WTC11 (cell line): ENCODE results near the gene TRAF3IP3. TPM values are rescaled to one million over a fixed set of nuclear protein-coding genes. Genes with fewer than 3 reads are reported as not detected.

Experiments used
- ATAC-seq: fragments of 200-7000 bp; cut with Tn5 transposase; 2 replicates; pipeline ENCODE4 v1.10.0; 2021; ENCODE audit warnings: mild to moderate bottlenecking, moderate library complexity
- CTCF ChIA-PET: fragments of 300-600 bp; sonication (Branson Sonifier 250); formaldehyde crosslinking; loops from one replicate; lab custom pipeline; 2021; ENCODE audit warnings: antibody characterized with exemption; lab: Charles Lee
- POLR2A ChIA-PET: fragments of 350-600 bp; sonication (Branson Sonifier 250); formaldehyde crosslinking; loops from one replicate; lab custom pipeline; 2021; ENCODE audit warnings: antibody characterized with exemption; lab: Charles Lee
- DNase-seq: peaks from one replicate; pipeline ENCODE4 v3.0.0; 2021; ENCODE audit warnings: low spot score
- H3K27ac Mint-ChIP-seq: 2 replicates; pipeline ENCODE4 v1.8.0; 2021; ENCODE audit warnings: mixed read lengths
- H3K27me3 Mint-ChIP-seq: 2 replicates; pipeline ENCODE4 v1.8.0; 2021; ENCODE audit warnings: low read depth, mild to moderate bottlenecking, moderate library complexity, mixed read lengths
- H3K36me3 Mint-ChIP-seq: 2 replicates; pipeline ENCODE4 v1.8.0; 2021; ENCODE audit warnings: mixed read lengths
- H3K4me1 Mint-ChIP-seq: 2 replicates; pipeline ENCODE4 v1.8.0; 2022; ENCODE audit warnings: mixed read lengths
- H3K4me3 Mint-ChIP-seq: 2 replicates; pipeline ENCODE4 v1.8.0; 2021; ENCODE audit warnings: mild to moderate bottlenecking, moderate library complexity, mixed read lengths
- H3K9me3 Mint-ChIP-seq: 2 replicates; pipeline ENCODE4 v1.8.0; 2021; ENCODE audit warnings: mixed read lengths
- AFF4 ChIP-seq: sonication (generic); formaldehyde crosslinking; IDR thresholded peaks from 2 replicates; pipeline ENCODE4 v1.8.1; 2023; ENCODE audit warnings: mild to moderate bottlenecking, missing genetic modification reagents, borderline replicate concordance
- ARID4B ChIP-seq: sonication (generic); formaldehyde crosslinking; IDR thresholded peaks from 2 replicates; pipeline ENCODE4 v1.8.0; 2023; ENCODE audit warnings: missing genetic modification reagents, mild to moderate bottlenecking, borderline replicate concordance
- ATF2 ChIP-seq: sonication (generic); formaldehyde crosslinking; IDR thresholded peaks from 2 replicates; pipeline ENCODE4 v1.8.1; 2022; ENCODE audit warnings: low read depth, missing genetic modification reagents, borderline replicate concordance
- CREB1 ChIP-seq: sonication (generic); formaldehyde crosslinking; IDR thresholded peaks from 2 replicates; pipeline ENCODE4 v1.8.0; 2023; ENCODE audit warnings: mild to moderate bottlenecking, missing genetic modification reagents
- ERG ChIP-seq: fragments of 250-450 bp; sonication (Bioruptor Pico); IDR thresholded peaks from 2 replicates; pipeline ENCODE4 v1.8.0; 2021; ENCODE audit warnings: mild to moderate bottlenecking
- ESRRA ChIP-seq: sonication (generic); formaldehyde crosslinking; IDR thresholded peaks from 2 replicates; pipeline ENCODE4 v1.8.1; 2022; ENCODE audit warnings: mild to moderate bottlenecking, missing genetic modification reagents, borderline replicate concordance
- ETV6 ChIP-seq: sonication (generic); formaldehyde crosslinking; IDR thresholded peaks from 2 replicates; pipeline ENCODE4 v1.8.1; 2022; ENCODE audit warnings: mild to moderate bottlenecking, missing genetic modification reagents
- GTF2I ChIP-seq: fragments of 250-450 bp; sonication (Bioruptor Pico); conservative IDR thresholded peaks from 2 replicates; pipeline ENCODE4 v1.4.0; 2021; ENCODE audit warnings: mild to moderate bottlenecking
- MXD4 ChIP-seq: fragments of 250-450 bp; sonication (Bioruptor Pico); IDR thresholded peaks from 2 replicates; pipeline ENCODE4 v1.8.0; 2021; ENCODE audit warnings: mild to moderate bottlenecking, moderate library complexity, borderline replicate concordance
- NFATC4 ChIP-seq: fragments of 250-450 bp; sonication (Bioruptor Pico); IDR thresholded peaks from 2 replicates; pipeline ENCODE4 v1.9.0; 2021; ENCODE audit warnings: mild to moderate bottlenecking
- NFE2L1 ChIP-seq: sonication (generic); formaldehyde crosslinking; IDR thresholded peaks from 2 replicates; pipeline ENCODE4 v1.8.1; 2023; ENCODE audit warnings: missing genetic modification reagents
- SMAD3 ChIP-seq: sonication (generic); formaldehyde crosslinking; IDR thresholded peaks from 2 replicates; pipeline ENCODE4 v1.8.0; 2022; ENCODE audit warnings: missing genetic modification reagents, mild to moderate bottlenecking, borderline replicate concordance
- SP1 ChIP-seq: sonication (generic); formaldehyde crosslinking; conservative IDR thresholded peaks from 2 replicates; pipeline ENCODE4 v1.8.1; 2022; ENCODE audit warnings: missing genetic modification reagents
- TCF7 ChIP-seq: sonication (generic); formaldehyde crosslinking; IDR thresholded peaks from 2 replicates; pipeline ENCODE4 v1.8.0; 2022; ENCODE audit warnings: mild to moderate bottlenecking, low read depth, missing genetic modification reagents, moderate library complexity
- TEAD1 ChIP-seq: sonication (generic); formaldehyde crosslinking; IDR thresholded peaks from 2 replicates; pipeline ENCODE4 v1.8.0; 2022; ENCODE audit warnings: mild to moderate bottlenecking, missing genetic modification reagents
- TP53 ChIP-seq: sonication (generic); formaldehyde crosslinking; IDR thresholded peaks from 2 replicates; pipeline ENCODE4 v1.8.1; 2023; ENCODE audit warnings: mild to moderate bottlenecking, missing genetic modification reagents
- USF1 ChIP-seq: sonication (generic); formaldehyde crosslinking; IDR thresholded peaks from 2 replicates; pipeline ENCODE4 v1.8.0; 2022; ENCODE audit warnings: mild to moderate bottlenecking, missing genetic modification reagents
- ZBTB21 ChIP-seq: sonication (generic); formaldehyde crosslinking; IDR thresholded peaks from 2 replicates; pipeline ENCODE4 v1.8.1; 2023; ENCODE audit warnings: mild to moderate bottlenecking, missing genetic modification reagents, borderline replicate concordance
- ZNF138 ChIP-seq: sonication (generic); formaldehyde crosslinking; conservative IDR thresholded peaks from 2 replicates; pipeline ENCODE4 v1.8.1; 2022; ENCODE audit warnings: mild to moderate bottlenecking, moderate library complexity, missing genetic modification reagents
- ZNF263 ChIP-seq: sonication (generic); formaldehyde crosslinking; IDR thresholded peaks from 2 replicates; pipeline ENCODE4 v1.8.1; 2022; ENCODE audit warnings: low read depth, mild to moderate bottlenecking, moderate library complexity, missing genetic modification reagents
- ZNF281 ChIP-seq: sonication (generic); formaldehyde crosslinking; IDR thresholded peaks from 2 replicates; pipeline ENCODE4 v1.8.0; 2023; ENCODE audit warnings: mild to moderate bottlenecking, missing genetic modification reagents
- ZNF671 ChIP-seq: fragments of 250-450 bp; sonication (Bioruptor Pico); IDR thresholded peaks from 2 replicates; pipeline ENCODE4 v1.8.0; 2021; ENCODE audit warnings: mild to moderate bottlenecking
- total RNA-seq: library from RNA; stranded (reverse); gene quantifications from 3 replicates; pipeline ENCODE4 v1.2.3, GENCODE V29; 2021

TRAF3IP3 gene
- total RNA-seq, 1 experiment from 2014 or later: 0.74 TPM

- TF ChIP-seq ZNF281 (CRISPR knock-in tag): 0 out of 2 replicates have a peak, but pooled peaks have one; percentile 22
- TF ChIP-seq TEAD1: peak; percentile 84
- no peak; the same call in 1 of the 2 replicates for TF ChIP-seq SMAD3 (CRISPR knock-in tag)
- peak; percentile 65; the same call in 1 of the 2 replicates for TF ChIP-seq SP1
- no peak for TF ChIP-seq CREB1 (CRISPR knock-in tag)
- TF ChIP-seq NFATC4 (CRISPR knock-in tag): no peak
- TF ChIP-seq ZNF138 (CRISPR knock-in tag): no peak
- TF ChIP-seq USF1 (CRISPR knock-in tag): peak; percentile 93
Observed at GRCh38 chr1:209827384-209828262, 71.8 kb downstream of the TRAF3IP3 start, which contains the start of gene UTP25 (continued).

DNA sequence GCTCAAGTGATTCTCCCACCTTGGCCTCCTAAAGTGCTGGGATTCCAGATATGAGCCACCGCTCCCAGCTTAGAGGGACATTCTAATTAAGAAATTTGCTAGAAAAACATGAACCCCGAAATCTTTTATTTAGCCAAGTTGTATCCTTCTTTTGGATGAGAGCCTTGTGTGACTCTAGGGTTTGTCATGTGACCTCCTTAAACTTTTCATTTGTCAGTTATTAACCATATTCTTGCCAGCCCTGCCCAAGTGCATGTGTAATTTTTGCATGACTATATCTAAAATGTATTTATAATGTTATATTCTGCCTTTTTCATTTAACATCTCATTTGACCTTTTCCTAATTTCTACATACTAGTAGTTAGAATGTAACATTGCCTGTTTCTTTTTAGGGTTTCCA lies 73.9 kb downstream of the TRAF3IP3 start:
- H3K4me3 Mint-ChIP-seq: peak overlapping the region; percentile 60
- peaks cover under 1% of the 10 kb centered on the region; the same call in 1 of the 2 replicates for H3K27me3 Mint-ChIP-seq
- POLR2A ChIA-PET: no interaction called here
- no peak for DNase-seq
- no peaks in the 10 kb centered on the region for H3K9me3 Mint-ChIP-seq
- no peak overlapping the region for H3K27ac Mint-ChIP-seq
- CTCF ChIA-PET: no interaction called here
- H3K36me3 Mint-ChIP-seq: peaks cover 36% of the 10 kb centered on the region
- peaks cover 7% of the 10 kb centered on the region for H3K4me1 Mint-ChIP-seq
- no peak for ATAC-seq
- no peak for TF ChIP-seq ZNF263
- no peak for TF ChIP-seq ETV6 (CRISPR knock-in tag)
- no peak for TF ChIP-seq TP53
- TF ChIP-seq ZBTB21 (CRISPR knock-in tag): no peak
- no peak for TF ChIP-seq ATF2
- TF ChIP-seq AFF4 (CRISPR knock-in tag): no peak
- no peak for TF ChIP-seq ZNF671 (CRISPR knock-in tag)
- no peak for TF ChIP-seq NFATC4 (CRISPR knock-in tag)
- TF ChIP-seq ESRRA (CRISPR knock-in tag): no peak
- no peak for TF ChIP-seq MXD4 (CRISPR knock-in tag)
- no peak for TF ChIP-seq NFE2L1 (CRISPR knock-in tag)
- no peak for TF ChIP-seq TCF7 (CRISPR knock-in tag)
- no peak for TF ChIP-seq ARID4B (CRISPR knock-in tag)
- TF ChIP-seq GTF2I (CRISPR knock-in tag): no peak
- TF ChIP-seq ERG (CRISPR knock-in tag): no peak
